NB4 (cell line): ENCODE measurements around the gene ARHGAP12.

Experiments
- MYC ChIP-seq: IDR thresholded peaks from 2 replicates; pipeline ENCODE4 v1.6.1; 2011; ENCODE audit warnings: low read depth, low read length
- POLR2A ChIP-seq: IDR thresholded peaks from 2 replicates; pipeline ENCODE4 v1.6.1; 2011; ENCODE audit warnings: mild to moderate bottlenecking; ENCODE audit not compliant: insufficient read length; ENCODE audit errors: extremely low read depth
- TF ChIP-seq, protein P1 (sequence below): IDR thresholded peaks from one replicate; pipeline ENCODE4 v1.5.1; 2012; ENCODE audit warnings: low read depth, low read length
- TF ChIP-seq, protein P2 (sequence below): IDR thresholded peaks from 2 replicates; pipeline ENCODE4 v1.6.1; 2011; ENCODE audit warnings: low read depth, low read length

GRCh38 chr10:31832261-31832660 is 96.4 kb downstream of the ARHGAP12 start:
- TF ChIP-seq POLR2A (no peak), MYC (no peak)
- TF ChIP-seq, protein P1, sequence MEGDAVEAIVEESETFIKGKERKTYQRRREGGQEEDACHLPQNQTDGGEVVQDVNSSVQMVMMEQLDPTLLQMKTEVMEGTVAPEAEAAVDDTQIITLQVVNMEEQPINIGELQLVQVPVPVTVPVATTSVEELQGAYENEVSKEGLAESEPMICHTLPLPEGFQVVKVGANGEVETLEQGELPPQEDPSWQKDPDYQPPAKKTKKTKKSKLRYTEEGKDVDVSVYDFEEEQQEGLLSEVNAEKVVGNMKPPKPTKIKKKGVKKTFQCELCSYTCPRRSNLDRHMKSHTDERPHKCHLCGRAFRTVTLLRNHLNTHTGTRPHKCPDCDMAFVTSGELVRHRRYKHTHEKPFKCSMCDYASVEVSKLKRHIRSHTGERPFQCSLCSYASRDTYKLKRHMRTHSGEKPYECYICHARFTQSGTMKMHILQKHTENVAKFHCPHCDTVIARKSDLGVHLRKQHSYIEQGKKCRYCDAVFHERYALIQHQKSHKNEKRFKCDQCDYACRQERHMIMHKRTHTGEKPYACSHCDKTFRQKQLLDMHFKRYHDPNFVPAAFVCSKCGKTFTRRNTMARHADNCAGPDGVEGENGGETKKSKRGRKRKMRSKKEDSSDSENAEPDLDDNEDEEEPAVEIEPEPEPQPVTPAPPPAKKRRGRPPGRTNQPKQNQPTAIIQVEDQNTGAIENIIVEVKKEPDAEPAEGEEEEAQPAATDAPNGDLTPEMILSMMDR, result no peak
- TF ChIP-seq, protein P2, sequence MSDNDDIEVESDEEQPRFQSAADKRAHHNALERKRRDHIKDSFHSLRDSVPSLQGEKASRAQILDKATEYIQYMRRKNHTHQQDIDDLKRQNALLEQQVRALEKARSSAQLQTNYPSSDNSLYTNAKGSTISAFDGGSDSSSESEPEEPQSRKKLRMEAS, result no peak
